AG09319 (cell line): Measurements from ENCODE around the gene MARK2.

Experiments used
- DNase-seq: peaks from one replicate; pipeline ENCODE4 v3.0.0-alpha.2; 2010; ENCODE audit warnings: low read depth; ENCODE audit errors: extremely low read depth
- CTCF ChIP-seq: IDR thresholded peaks from 2 replicates; pipeline ENCODE4 v1.5.1; 2011; ENCODE audit warnings: low read depth, mild to moderate bottlenecking, inconsistent platforms, low read length, moderate library complexity

The MARK2 gene

GRCh38 chr11:63916837-63917691, 78.2 kb downstream of the MARK2 start, which contains the start of gene RCOR2:
Gene RCOR2, minus strand, starts transcription at chr11:63917164. Its CDS starts 708 bp downstream, at chr11:63916456.
- no peak for TF ChIP-seq CTCF
- peak; percentile 71 for DNase-seq

GRCh38 chr11:63917692-63918506, 79.0 kb downstream of the MARK2 start:
- DNase-seq: no peak
- TF ChIP-seq CTCF: no peak

GRCh38 chr11:63918507-63919191, 79.7 kb downstream of the MARK2 start:
- DNase-seq: no peak
- no peak for TF ChIP-seq CTCF

- TF ChIP-seq CTCF: no peak
- DNase-seq: no peak
These were observed 80.6 kb downstream of the MARK2 start for GRCh38 chr11:63919267-63920125.

GRCh38 chr11:63920126-63920938, 81.4 kb downstream of the MARK2 start:
- no peak for TF ChIP-seq CTCF
- no peak for DNase-seq

- no peak for DNase-seq
- peak; percentile 42 for TF ChIP-seq CTCF
These were observed 82.1 kb downstream of the MARK2 start for GRCh38 chr11:63920939-63921417.
